ENCODE results near the gene ZNF678. TPM values are rescaled to one million over a fixed set of nuclear protein-coding genes. Genes with fewer than 3 reads are reported as not detected.
"Not testable (repeated sequence)": the region's sequence is repeated elsewhere in the genome, so short reads cannot be mapped to it uniquely, and the experiment has no call there.

Gene ZNF678
- total RNA-seq, 4 donors from 2014 or later = 4.0 to 9.1 (median 5.6) TPM

- TF ChIP-seq CTCF (IDR thresholded peaks at IDR 0.05) (no peak), EP300 (IDR thresholded peaks at IDR 0.05) (no peak), POLR2A (IDR thresholded peaks at IDR 0.05; ENCODE audit: low read depth) (no peak), POLR2AphosphoS5 (IDR thresholded peaks at IDR 0.05) (no peak)
- WGBS = 50% methylated on average over 1 of the region's 1 CpG
- Histone ChIP-seq H3K27me3 (no peaks in the 10 kb centered on the region), H3K36me3 (no peaks in the 10 kb centered on the region), H3K4me3 (no peak overlapping the region), H3K9me3 (peaks cover 0 to 15% (median 10%) of the 10 kb centered on the region in 4 donors), H3K27ac (replicated peaks in 1 of 4) (no peak overlapping the region), H3K4me1 (no peaks in the 10 kb centered on the region)
- DNase-seq (ENCODE audit: extremely low spot score) = no peak
- intact Hi-C loops (cut with DNase I) = no loop called here
Observed at GRCh38 chr1:227707846-227708245, 144.5 kb downstream of the ZNF678 start.

- no peaks in the 10 kb centered on the region for H3K27me3 ChIP-seq
- H3K36me3 ChIP-seq = no peaks in the 10 kb centered on the region
- intact Hi-C loops (cut with DNase I) = no loop called here
- H3K9me3 ChIP-seq = peaks cover 0 to 23% (median 7%) of the 10 kb centered on the region in 4 donors
- H3K4me1 ChIP-seq = no peaks in the 10 kb centered on the region
- no peak overlapping the region for H3K4me3 ChIP-seq
- WGBS = 73% methylated on average over 1 of the region's 1 CpG
- DNase-seq (ENCODE audit: extremely low spot score) = peak; percentile 21
- TF ChIP-seq CTCF (IDR thresholded peaks at IDR 0.05) (no peak), EP300 (IDR thresholded peaks at IDR 0.05) (no peak), POLR2AphosphoS5 (IDR thresholded peaks at IDR 0.05) (no peak), POLR2A (IDR thresholded peaks at IDR 0.05; ENCODE audit: low read depth) (no peak)
- no peak overlapping the region for H3K27ac ChIP-seq (replicated peaks in 1 of 4)
Observed at GRCh38 chr1:227709451-227709850, 146.1 kb downstream of the ZNF678 start.

- H3K4me1 ChIP-seq; H3K4me3 ChIP-seq; DNase-seq (ENCODE audit: extremely low spot score); H3K27ac ChIP-seq (replicated peaks in 1 of 4); intact Hi-C loops (cut with DNase I); H3K36me3 ChIP-seq; H3K27me3 ChIP-seq: not testable (repeated sequence)
- WGBS = 79% methylated on average over 7 of the region's 24 CpGs
- peaks cover 0 to 33% (median 13%) of the 10 kb centered on the region in 4 donors for H3K9me3 ChIP-seq
Observed at GRCh38 chr1:227710474-227710873, 147.1 kb downstream of the ZNF678 start.

GRCh38 chr1:227712648-227713047 is 149.3 kb downstream of the ZNF678 start:
- intact Hi-C loops (cut with DNase I) = no loop called here
- Histone ChIP-seq H3K27ac (replicated peaks in 1 of 4) (no peak overlapping the region), H3K27me3 (no peaks in the 10 kb centered on the region), H3K9me3 (peaks cover 0 to 39% (median 19%) of the 10 kb centered on the region in 4 donors), H3K4me1 (no peaks in the 10 kb centered on the region), H3K36me3 (no peaks in the 10 kb centered on the region), H3K4me3 (no peak overlapping the region)
- no peak for TF ChIP-seq CTCF (IDR thresholded peaks at IDR 0.05)
- TF ChIP-seq EP300 (IDR thresholded peaks at IDR 0.05) = no peak
- no peak for TF ChIP-seq POLR2A (IDR thresholded peaks at IDR 0.05; ENCODE audit: low read depth)
- no peak for TF ChIP-seq POLR2AphosphoS5 (IDR thresholded peaks at IDR 0.05)
- DNase-seq (ENCODE audit: extremely low spot score) = peak; percentile 29

- intact Hi-C loops (cut with DNase I) = no loop called here
- peaks cover 0 to 64% (median 31%) of the 10 kb centered on the region in 4 donors for H3K9me3 ChIP-seq
- peak; percentile 50 for DNase-seq (ENCODE audit: extremely low spot score)
Observed at GRCh38 chr1:227718932-227719331, 155.6 kb downstream of the ZNF678 start.

More at GRCh38 chr1:227718932-227719331, 155.6 kb downstream of the ZNF678 start:
- Histone ChIP-seq H3K4me3 (no peak overlapping the region), H3K27ac (replicated peaks in 1 of 4) (no peak overlapping the region), H3K27me3 (no peaks in the 10 kb centered on the region), H3K4me1 (no peaks in the 10 kb centered on the region), H3K36me3 (no peaks in the 10 kb centered on the region)
- no peak for TF ChIP-seq POLR2AphosphoS5 (IDR thresholded peaks at IDR 0.05)
- TF ChIP-seq EP300 (IDR thresholded peaks at IDR 0.05) = no peak
- no peak for TF ChIP-seq CTCF (IDR thresholded peaks at IDR 0.05)
- no peak for TF ChIP-seq POLR2A (IDR thresholded peaks at IDR 0.05; ENCODE audit: low read depth)
- WGBS = 86% methylated on average over 2 of the region's 2 CpGs
